ENCODE measurements around the gene CAMK2N1. TPM values are rescaled to one million over a fixed set of nuclear protein-coding genes. Genes with fewer than 3 reads are reported as not detected.

CAMK2N1 gene
- total RNA-seq, 6 experiments from 2014 or later: 40.3 to 57.8 (median 42.6) TPM

DNA sequence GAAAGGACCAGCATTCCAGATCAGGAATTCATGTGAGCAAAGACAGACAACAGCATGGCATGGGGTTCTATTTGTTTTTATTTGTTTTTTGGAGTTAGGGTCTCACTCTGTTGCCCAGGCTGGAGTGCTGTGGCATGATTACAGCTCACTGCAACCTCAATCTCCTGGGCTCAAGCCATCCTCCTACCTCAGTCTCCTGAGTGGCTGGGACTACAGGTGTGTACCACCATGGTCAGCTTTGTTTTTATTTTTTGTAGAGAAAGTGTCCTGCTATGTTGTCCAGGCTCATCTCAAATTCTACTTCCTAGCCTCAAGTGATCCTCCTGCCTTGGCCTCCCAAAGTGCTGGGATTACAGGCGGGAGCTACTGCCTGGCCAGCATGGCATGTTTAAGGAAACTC lies 9.7 kb upstream of the CAMK2N1 start:
- Mint-ChIP-seq H3K9me3 (no peaks in the 10 kb centered on the region), H3K27me3 (ENCODE audit: insufficient read depth) (no peaks in the 10 kb centered on the region), H3K4me1 (ENCODE audit: low read depth) (no peaks in the 10 kb centered on the region), H3K4me3 (peak overlapping the region; percentile 65), H3K36me3 (ENCODE audit: low read depth) (peaks cover 13% of the 10 kb centered on the region; the same call in 1 of the 2 replicates), H3K27ac (no peak overlapping the region)
- TF ChIP-seq, protein P1, sequence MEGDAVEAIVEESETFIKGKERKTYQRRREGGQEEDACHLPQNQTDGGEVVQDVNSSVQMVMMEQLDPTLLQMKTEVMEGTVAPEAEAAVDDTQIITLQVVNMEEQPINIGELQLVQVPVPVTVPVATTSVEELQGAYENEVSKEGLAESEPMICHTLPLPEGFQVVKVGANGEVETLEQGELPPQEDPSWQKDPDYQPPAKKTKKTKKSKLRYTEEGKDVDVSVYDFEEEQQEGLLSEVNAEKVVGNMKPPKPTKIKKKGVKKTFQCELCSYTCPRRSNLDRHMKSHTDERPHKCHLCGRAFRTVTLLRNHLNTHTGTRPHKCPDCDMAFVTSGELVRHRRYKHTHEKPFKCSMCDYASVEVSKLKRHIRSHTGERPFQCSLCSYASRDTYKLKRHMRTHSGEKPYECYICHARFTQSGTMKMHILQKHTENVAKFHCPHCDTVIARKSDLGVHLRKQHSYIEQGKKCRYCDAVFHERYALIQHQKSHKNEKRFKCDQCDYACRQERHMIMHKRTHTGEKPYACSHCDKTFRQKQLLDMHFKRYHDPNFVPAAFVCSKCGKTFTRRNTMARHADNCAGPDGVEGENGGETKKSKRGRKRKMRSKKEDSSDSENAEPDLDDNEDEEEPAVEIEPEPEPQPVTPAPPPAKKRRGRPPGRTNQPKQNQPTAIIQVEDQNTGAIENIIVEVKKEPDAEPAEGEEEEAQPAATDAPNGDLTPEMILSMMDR (IDR thresholded peaks at IDR 0.05): no peak
- no peak for DNase-seq

DNA sequence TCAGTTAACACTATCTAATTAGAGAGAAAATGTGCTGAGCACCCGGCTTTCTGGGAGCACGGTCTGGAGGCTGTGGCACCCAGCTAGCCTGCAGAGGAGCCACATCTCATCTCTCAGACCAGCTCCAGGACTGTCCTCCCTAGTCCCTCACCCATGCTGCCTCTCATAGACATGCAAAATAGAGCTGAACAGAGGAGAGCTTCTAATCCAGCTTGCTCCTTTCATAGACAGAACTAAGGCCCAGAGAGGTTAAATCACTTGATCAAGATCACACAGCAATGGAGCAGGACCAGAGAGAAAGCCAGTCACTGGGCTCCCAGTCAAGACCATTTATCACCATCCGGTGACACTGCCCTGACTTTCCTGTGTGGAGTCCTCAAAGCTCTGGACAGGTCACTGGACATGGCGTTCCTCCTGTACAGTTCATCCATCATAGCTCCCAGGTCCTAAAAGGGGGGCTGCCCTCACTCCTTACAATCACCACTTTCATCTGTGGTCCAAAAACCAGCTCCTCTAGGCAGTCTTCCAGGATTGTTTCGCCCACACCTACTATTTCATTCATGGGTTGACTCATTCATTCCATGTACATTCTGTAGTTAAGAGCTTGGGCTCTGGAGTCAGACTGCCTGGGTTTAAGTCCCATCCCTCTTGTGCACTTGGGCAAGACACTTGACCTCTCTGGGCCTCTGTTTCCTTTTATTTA lies 8.8 kb upstream of the CAMK2N1 start:
- no peaks in the 10 kb centered on the region for H3K4me1 Mint-ChIP-seq (ENCODE audit: low read depth)
- H3K36me3 Mint-ChIP-seq (ENCODE audit: low read depth): peaks cover 10% of the 10 kb centered on the region; the same call in 1 of the 2 replicates
- peak; percentile 93 for DNase-seq
- no peaks in the 10 kb centered on the region for H3K27me3 Mint-ChIP-seq (ENCODE audit: insufficient read depth)
- no peak overlapping the region for H3K27ac Mint-ChIP-seq
- peak overlapping the region; percentile 65 for H3K4me3 Mint-ChIP-seq
- TF ChIP-seq, protein P1 (IDR thresholded peaks at IDR 0.05): no peak
- no peaks in the 10 kb centered on the region for H3K9me3 Mint-ChIP-seq

DNA sequence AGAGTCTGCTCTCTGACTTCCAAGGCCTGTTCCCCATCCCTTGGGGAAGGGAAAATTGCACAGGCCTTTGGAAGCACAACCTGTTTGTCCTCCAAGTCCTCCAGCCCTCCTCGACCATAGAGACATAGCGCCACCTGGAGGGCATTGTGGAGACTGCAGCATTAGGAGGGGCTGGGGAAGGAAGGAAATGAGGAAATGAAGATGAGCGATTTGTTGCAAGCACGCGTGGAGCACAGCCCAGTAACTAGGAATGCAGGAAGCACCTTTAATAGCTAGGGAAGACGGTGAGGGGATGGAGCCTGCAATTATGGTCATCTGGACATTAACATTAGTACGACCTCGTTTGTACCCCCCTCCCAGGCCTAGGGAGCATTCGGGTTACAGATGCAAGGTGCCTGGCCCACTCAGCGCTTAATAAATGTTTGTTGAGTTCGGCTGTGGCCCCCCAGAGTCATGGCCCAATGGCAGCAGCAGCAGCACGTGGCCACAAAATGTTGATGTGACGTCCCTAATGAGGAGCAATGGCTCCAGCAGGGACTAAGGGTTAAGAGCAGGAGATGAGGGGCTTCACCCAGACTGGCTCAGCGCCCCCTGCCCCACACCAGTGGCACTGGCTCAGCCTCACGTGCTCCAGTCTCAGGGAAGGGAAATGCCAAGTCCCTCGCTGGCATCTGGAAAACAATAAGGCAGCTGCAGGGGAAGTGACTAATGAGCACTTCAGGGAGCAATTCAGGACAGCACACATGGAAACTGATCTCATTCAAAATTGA lies 8.0 kb upstream of the CAMK2N1 start:
- no peaks in the 10 kb centered on the region; the same call in 1 of the 2 replicates for H3K27me3 Mint-ChIP-seq (ENCODE audit: insufficient read depth)
- H3K9me3 Mint-ChIP-seq: no peaks in the 10 kb centered on the region
- H3K4me3 Mint-ChIP-seq: no peak overlapping the region
- H3K27ac Mint-ChIP-seq: no peak overlapping the region
- TF ChIP-seq, protein P1 (IDR thresholded peaks at IDR 0.05): peak; percentile 99
- DNase-seq: peak; percentile 82
- H3K4me1 Mint-ChIP-seq (ENCODE audit: low read depth): no peaks in the 10 kb centered on the region
- H3K36me3 Mint-ChIP-seq (ENCODE audit: low read depth): peaks cover 5% of the 10 kb centered on the region; the same call in 1 of the 2 replicates

DNA sequence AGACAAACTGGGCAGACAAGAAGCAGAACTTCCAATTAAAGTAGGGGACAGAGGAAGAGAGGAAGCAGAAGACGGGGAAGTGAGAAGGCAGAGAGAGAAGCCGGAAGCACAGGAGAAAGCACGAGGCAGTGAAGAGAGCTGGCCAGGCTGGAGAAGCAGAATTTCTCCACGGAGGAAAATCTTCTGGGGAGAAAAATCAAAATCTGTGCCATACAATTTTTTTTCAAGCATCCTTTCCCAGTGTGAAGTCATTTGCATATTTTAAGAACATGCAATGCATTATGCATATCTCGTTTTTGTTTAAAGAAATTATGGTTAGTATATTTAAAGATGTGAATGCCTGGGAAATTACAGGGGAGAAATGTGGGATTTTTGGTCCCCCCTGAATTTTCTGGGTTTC lies 7.3 kb upstream of the CAMK2N1 start:
- Mint-ChIP-seq H3K27me3 (ENCODE audit: insufficient read depth) (no peaks in the 10 kb centered on the region; the same call in 1 of the 2 replicates), H3K4me3 (no peak overlapping the region), H3K4me1 (ENCODE audit: low read depth) (no peaks in the 10 kb centered on the region), H3K9me3 (no peaks in the 10 kb centered on the region), H3K36me3 (ENCODE audit: low read depth) (no peaks in the 10 kb centered on the region), H3K27ac (no peak overlapping the region)
- no peak for DNase-seq
- TF ChIP-seq, protein P1 (IDR thresholded peaks at IDR 0.05): no peak

DNA sequence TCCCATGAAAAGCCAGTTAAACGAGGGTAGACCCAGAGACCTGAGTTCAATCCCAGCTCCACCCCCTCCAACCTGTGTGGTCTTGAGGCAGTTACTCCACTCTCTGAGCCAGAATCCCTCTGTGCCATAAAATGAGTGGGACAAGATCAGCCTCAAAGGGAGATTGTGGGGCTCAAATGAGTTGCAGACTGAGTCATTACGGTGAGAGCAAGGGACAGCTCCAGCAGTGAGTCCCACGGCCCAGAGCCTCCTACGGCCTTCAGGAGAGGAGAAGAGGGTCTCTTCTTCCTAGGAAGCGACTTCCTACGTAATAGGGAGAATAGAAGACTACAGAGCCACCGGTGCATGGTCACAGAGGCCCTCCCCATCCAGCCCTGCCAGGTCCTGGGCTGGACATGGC lies 6.7 kb upstream of the CAMK2N1 start:
- no peak for DNase-seq
- Mint-ChIP-seq H3K36me3 (ENCODE audit: low read depth) (no peaks in the 10 kb centered on the region), H3K9me3 (no peaks in the 10 kb centered on the region), H3K27me3 (ENCODE audit: insufficient read depth) (no peaks in the 10 kb centered on the region; the same call in 1 of the 2 replicates), H3K27ac (no peak overlapping the region), H3K4me1 (ENCODE audit: low read depth) (no peaks in the 10 kb centered on the region), H3K4me3 (no peak overlapping the region)
- TF ChIP-seq, protein P1 (IDR thresholded peaks at IDR 0.05): no peak
